Activated CD4-positive, alpha-beta T cell treated with anti-CD3 and anti-CD28 coated beads, Interleukin-2, amount 10 ng/mL, durations not matched to agents 24 days and 14 days (primary cell): Measurements from ENCODE around the gene DDX5. TPM values are rescaled to one million over a fixed set of nuclear protein-coding genes. Genes with fewer than 3 reads are reported as not detected.
"Not testable (repeated sequence)": the region's sequence is repeated elsewhere in the genome, so short reads cannot be mapped to it uniquely, and the experiment has no call there.

ENCODE experiments used
- DNase-seq: peaks from one replicate; pipeline ENCODE4 v3.0.0; 2022
- H3K27ac Mint-ChIP-seq: one replicate; pipeline ENCODE4 v1.8.0; 2022; ENCODE audit warnings: mild to moderate bottlenecking, mixed read lengths
- H3K27me3 Mint-ChIP-seq: one replicate; pipeline ENCODE4 v1.8.0; 2022; ENCODE audit warnings: mixed read lengths
- H3K36me3 Mint-ChIP-seq: one replicate; pipeline ENCODE4 v1.8.0; 2022; ENCODE audit warnings: low read depth, mild to moderate bottlenecking, mixed read lengths
- H3K4me1 Mint-ChIP-seq: one replicate; pipeline ENCODE4 v1.8.0; 2021; ENCODE audit warnings: mixed read lengths
- H3K4me3 Mint-ChIP-seq: one replicate; pipeline ENCODE4 v1.8.0; 2022; ENCODE audit warnings: mild to moderate bottlenecking, moderate library complexity, mixed read lengths
- H3K9me3 Mint-ChIP-seq: one replicate; pipeline ENCODE4 v1.8.0; 2021; ENCODE audit warnings: mixed read lengths
- intact Hi-C: fragments of 100-400 bp; cut with micrococcal nuclease; formaldehyde crosslinking; loops from one replicate; pipeline ENCODE4 v1.15.1; 2023
- total RNA-seq: library from RNA; stranded (reverse); gene quantifications from 2 replicates; pipeline ENCODE4 v1.2.3, GENCODE V29; 2022

DDX5 gene
- total RNA-seq, 1 donor from 2014 or later = 861 TPM

GRCh38 chr17:64496348-64496785, 9.7 kb downstream of the DDX5 start:
- no peaks in the 10 kb centered on the region for H3K27me3 Mint-ChIP-seq
- peaks cover 62% of the 10 kb centered on the region for H3K36me3 Mint-ChIP-seq
- DNase-seq = no peak
- peak overlapping the region; percentile 96 for H3K4me3 Mint-ChIP-seq
- H3K4me1 Mint-ChIP-seq = peaks cover 60% of the 10 kb centered on the region
- H3K27ac Mint-ChIP-seq = peak overlapping the region; percentile 97
- intact Hi-C loops = no loop called here
- no peaks in the 10 kb centered on the region for H3K9me3 Mint-ChIP-seq

GRCh38 chr17:64495300-64495699, 10.8 kb downstream of the DDX5 start:
- intact Hi-C loops, H3K9me3 Mint-ChIP-seq, DNase-seq, H3K27ac Mint-ChIP-seq, H3K27me3 Mint-ChIP-seq: not testable (repeated sequence)
- Mint-ChIP-seq H3K4me3 (peak overlapping the region; percentile 96), H3K4me1 (peaks cover 51% of the 10 kb centered on the region), H3K36me3 (peaks cover 57% of the 10 kb centered on the region)

GRCh38 chr17:64494121-64494520, 12.0 kb downstream of the DDX5 start:
- Mint-ChIP-seq H3K27me3 (no peaks in the 10 kb centered on the region), H3K9me3 (no peaks in the 10 kb centered on the region), H3K4me1 (peaks cover 43% of the 10 kb centered on the region), H3K4me3 (peak overlapping the region; percentile 74), H3K36me3 (peaks cover 52% of the 10 kb centered on the region), H3K27ac (no peak overlapping the region)
- intact Hi-C loops = loop anchor here (5.0 kb wide), 2 partner anchors 172 to 187 kb away; no protein-coding TSS in a partner anchor
- no peak for DNase-seq

- intact Hi-C loops = loop anchor here (5.0 kb wide), 2 partner anchors 170 to 185 kb away; no protein-coding TSS in a partner anchor
- peaks cover 48% of the 10 kb centered on the region for H3K36me3 Mint-ChIP-seq
- H3K27me3 Mint-ChIP-seq = no peaks in the 10 kb centered on the region
- DNase-seq = peak; percentile 71
- H3K4me3 Mint-ChIP-seq = no peak overlapping the region
- H3K4me1 Mint-ChIP-seq = peaks cover 30% of the 10 kb centered on the region
- no peak overlapping the region for H3K27ac Mint-ChIP-seq
- H3K9me3 Mint-ChIP-seq = no peaks in the 10 kb centered on the region
Observed at GRCh38 chr17:64492481-64493109, 13.5 kb downstream of the DDX5 start.

GRCh38 chr17:64491994-64492393, 14.1 kb downstream of the DDX5 start:
- no peak overlapping the region for H3K27ac Mint-ChIP-seq

GRCh38 chr17:64491034-64491860, 14.8 kb downstream of the DDX5 start:
- Mint-ChIP-seq H3K4me1 (peaks cover 25% of the 10 kb centered on the region), H3K4me3 (no peak overlapping the region), H3K36me3 (peaks cover 42% of the 10 kb centered on the region), H3K27me3 (no peaks in the 10 kb centered on the region), H3K9me3 (no peaks in the 10 kb centered on the region), H3K27ac (no peak overlapping the region)
- intact Hi-C loops = loop anchor here (1.0 to 5.0 kb wide), 3 partner anchors 71 to 184 kb away; no protein-coding TSS in a partner anchor
- DNase-seq = peak; percentile 90

More at GRCh38 chr17:64491994-64492393, 14.1 kb downstream of the DDX5 start:
- DNase-seq = no peak
- H3K4me3 Mint-ChIP-seq = no peak overlapping the region
- H3K27me3 Mint-ChIP-seq = no peaks in the 10 kb centered on the region
- peaks cover 25% of the 10 kb centered on the region for H3K4me1 Mint-ChIP-seq
- H3K36me3 Mint-ChIP-seq = peaks cover 44% of the 10 kb centered on the region
- H3K9me3 Mint-ChIP-seq = no peaks in the 10 kb centered on the region
- intact Hi-C loops = loop anchor here (1.0 to 5.0 kb wide), 3 partner anchors 72 to 185 kb away; no protein-coding TSS in a partner anchor

- Mint-ChIP-seq H3K4me3 (no peak overlapping the region), H3K4me1 (peaks cover 18% of the 10 kb centered on the region), H3K9me3 (no peaks in the 10 kb centered on the region), H3K36me3 (peaks cover 52% of the 10 kb centered on the region), H3K27me3 (no peaks in the 10 kb centered on the region), H3K27ac (no peak overlapping the region)
- intact Hi-C loops = no loop called here
- no peak for DNase-seq
Observed at GRCh38 chr17:64488301-64488700, 17.8 kb downstream of the DDX5 start.

- Mint-ChIP-seq H3K27ac (peak overlapping the region; percentile 42), H3K4me1 (peaks cover 10% of the 10 kb centered on the region), H3K27me3 (no peaks in the 10 kb centered on the region), H3K4me3 (no peak overlapping the region), H3K9me3 (no peaks in the 10 kb centered on the region), H3K36me3 (peaks cover 43% of the 10 kb centered on the region)
- intact Hi-C loops = no loop called here
- DNase-seq = no peak
Observed at GRCh38 chr17:64484380-64484779, 21.7 kb downstream of the DDX5 start.

GRCh38 chr17:64480951-64481350, 25.1 kb downstream of the DDX5 start:
- peaks cover 10% of the 10 kb centered on the region for H3K4me1 Mint-ChIP-seq
- H3K27me3 Mint-ChIP-seq = no peaks in the 10 kb centered on the region
- no peaks in the 10 kb centered on the region for H3K9me3 Mint-ChIP-seq
- H3K27ac Mint-ChIP-seq = no peak overlapping the region
- DNase-seq = no peak
- peaks cover 40% of the 10 kb centered on the region for H3K36me3 Mint-ChIP-seq
- no peak overlapping the region for H3K4me3 Mint-ChIP-seq
- intact Hi-C loops = no loop called here

- no peaks in the 10 kb centered on the region for H3K9me3 Mint-ChIP-seq
- intact Hi-C loops = no loop called here
- no peak overlapping the region for H3K27ac Mint-ChIP-seq
- no peaks in the 10 kb centered on the region for H3K27me3 Mint-ChIP-seq
- DNase-seq = no peak
- H3K4me1 Mint-ChIP-seq = no peaks in the 10 kb centered on the region
- no peak overlapping the region for H3K4me3 Mint-ChIP-seq
- peaks cover 16% of the 10 kb centered on the region for H3K36me3 Mint-ChIP-seq
Observed at GRCh38 chr17:64477849-64478248, 28.2 kb downstream of the DDX5 start.

- intact Hi-C loops = no loop called here
- DNase-seq = no peak
- Mint-ChIP-seq H3K27me3 (no peaks in the 10 kb centered on the region), H3K27ac (no peak overlapping the region), H3K36me3 (peaks cover 6% of the 10 kb centered on the region), H3K4me3 (no peak overlapping the region), H3K9me3 (no peaks in the 10 kb centered on the region), H3K4me1 (no peaks in the 10 kb centered on the region)
Observed at GRCh38 chr17:64472564-64472963, 33.5 kb downstream of the DDX5 start.

GRCh38 chr17:64471440-64471839, 34.6 kb downstream of the DDX5 start:
- no peak for DNase-seq
- Mint-ChIP-seq H3K27ac (no peak overlapping the region), H3K4me1 (peaks cover 2% of the 10 kb centered on the region), H3K9me3 (no peaks in the 10 kb centered on the region), H3K4me3 (no peak overlapping the region), H3K36me3 (no peaks in the 10 kb centered on the region), H3K27me3 (no peaks in the 10 kb centered on the region)
- intact Hi-C loops = no loop called here

- Mint-ChIP-seq H3K9me3 (no peaks in the 10 kb centered on the region), H3K4me1 (peaks cover 2% of the 10 kb centered on the region), H3K4me3 (no peak overlapping the region), H3K27me3 (peaks cover 2% of the 10 kb centered on the region), H3K36me3 (no peaks in the 10 kb centered on the region), H3K27ac (no peak overlapping the region)
- no peak for DNase-seq
- intact Hi-C loops = no loop called here
Observed at GRCh38 chr17:64470625-64471024, 35.5 kb downstream of the DDX5 start.

GRCh38 chr17:64466834-64467233, 39.3 kb downstream of the DDX5 start:
- H3K4me3 Mint-ChIP-seq, H3K4me1 Mint-ChIP-seq, H3K9me3 Mint-ChIP-seq, intact Hi-C loops, H3K27me3 Mint-ChIP-seq, H3K27ac Mint-ChIP-seq, H3K36me3 Mint-ChIP-seq, DNase-seq: not testable (repeated sequence)
